H9 (cell line): ENCODE data around the gene CCDC91. TPM values are rescaled to one million over a fixed set of nuclear protein-coding genes. Genes with fewer than 3 reads are reported as not detected.

Experiments
- DNase-seq: peaks from one replicate; pipeline ENCODE4 v3.0.0-alpha.2; 2017
- H2AFZ ChIP-seq: one replicate; pipeline ENCODE4 v1.6.1; 2013; ENCODE audit warnings: mild to moderate bottlenecking, low read length, control low read depth, moderate library complexity
- H2AK5ac ChIP-seq: 2 replicates; pipeline ENCODE4 v1.6.1; 2013; ENCODE audit warnings: low read length, control low read depth, mixed read lengths; ENCODE audit not compliant: insufficient read length
- H2BK120ac ChIP-seq: one replicate; pipeline ENCODE4 v1.6.1; 2013; ENCODE audit warnings: low read depth, mild to moderate bottlenecking, low read length, control low read depth, inconsistent platforms; ENCODE audit not compliant: poor library complexity, severe bottlenecking
- H2BK12ac ChIP-seq: 2 replicates; pipeline ENCODE4 v1.6.1; 2013; ENCODE audit warnings: low read length, control low read depth, mixed read lengths, low read depth; ENCODE audit not compliant: insufficient read length
- H2BK15ac ChIP-seq: 2 replicates; pipeline ENCODE4 v1.6.1; 2013; ENCODE audit warnings: low read depth, low read length, control low read depth
- H2BK20ac ChIP-seq: one replicate; pipeline ENCODE4 v1.6.1; 2013; ENCODE audit warnings: low read depth, mild to moderate bottlenecking, low read length, control low read depth, inconsistent platforms; ENCODE audit not compliant: poor library complexity, severe bottlenecking
- H2BK5ac ChIP-seq: 2 replicates; pipeline ENCODE4 v1.6.1; 2013; ENCODE audit warnings: low read length, control low read depth, mixed read lengths; ENCODE audit not compliant: insufficient read length
- H3K14ac ChIP-seq: 2 replicates; pipeline ENCODE4 v1.6.1; 2013; ENCODE audit warnings: low read length, control low read depth; ENCODE audit not compliant: insufficient read depth
- H3K18ac ChIP-seq: 2 replicates; pipeline ENCODE4 v1.6.1; 2013; ENCODE audit warnings: low read depth, mild to moderate bottlenecking, mixed read lengths, low read length, control low read depth; ENCODE audit not compliant: insufficient read length
- H3K23ac ChIP-seq: 2 replicates; pipeline ENCODE4 v1.6.1; 2013; ENCODE audit warnings: low read length, control low read depth, mixed read lengths, low read depth; ENCODE audit not compliant: insufficient read length
- H3K23me2 ChIP-seq: 2 replicates; pipeline ENCODE4 v1.6.1; 2013; ENCODE audit warnings: low read depth, mild to moderate bottlenecking, mixed read lengths, low read length, control low read depth; ENCODE audit not compliant: insufficient read length, poor library complexity, severe bottlenecking
- H3K27ac ChIP-seq: 2 replicates; pipeline ENCODE4 v1.5.1; 2013; ENCODE audit warnings: low read length, control low read depth, mixed read lengths, low read depth; ENCODE audit not compliant: insufficient read length
- H3K27me3 ChIP-seq: 2 replicates; pipeline ENCODE4 v1.6.1; 2013; ENCODE audit warnings: low read length, control low read depth, inconsistent platforms; ENCODE audit not compliant: insufficient read depth
- H3K4ac ChIP-seq: 2 replicates; pipeline ENCODE4 v1.6.1; 2013; ENCODE audit warnings: low read depth, mild to moderate bottlenecking, control low read depth, inconsistent platforms, low read length, moderate library complexity
- H3K4me1 ChIP-seq: 2 replicates; pipeline ENCODE4 v1.6.1; 2013; ENCODE audit warnings: low read length, control low read depth, inconsistent platforms; ENCODE audit not compliant: insufficient read depth
- H3K4me2 ChIP-seq: 2 replicates; pipeline ENCODE4 v1.6.1; 2013; ENCODE audit warnings: low read length, control low read depth, mixed read lengths; ENCODE audit not compliant: insufficient read length, insufficient read depth
- H3K56ac ChIP-seq: 2 replicates; pipeline ENCODE4 v1.6.1; 2013; ENCODE audit warnings: low read depth, mild to moderate bottlenecking, mixed read lengths, low read length, control low read depth; ENCODE audit not compliant: insufficient read length
- H3K79me1 ChIP-seq: 2 replicates; pipeline ENCODE4 v1.6.1; 2013; ENCODE audit warnings: low read depth, mild to moderate bottlenecking, moderate library complexity, low read length, control low read depth, inconsistent platforms; ENCODE audit not compliant: insufficient read depth, poor library complexity, severe bottlenecking
- H3K79me2 ChIP-seq: 2 replicates; pipeline ENCODE4 v1.6.1; 2013; ENCODE audit warnings: low read length, control low read depth, inconsistent platforms; ENCODE audit not compliant: insufficient read depth
- H3K9ac ChIP-seq: 2 replicates; pipeline ENCODE4 v1.6.1; 2013; ENCODE audit warnings: low read length, control low read depth, mixed read lengths; ENCODE audit not compliant: insufficient read length; ENCODE audit errors: extremely low read depth
- H3K9me3 ChIP-seq: one replicate; pipeline ENCODE4 v1.6.1; 2013; ENCODE audit warnings: low read depth, low read length, inconsistent platforms; ENCODE audit not compliant: control insufficient read depth
- H3T11ph ChIP-seq: one replicate; pipeline ENCODE4 v1.6.1; 2013; ENCODE audit warnings: mild to moderate bottlenecking, low read length, control low read depth, inconsistent platforms
- H4K20me1 ChIP-seq: one replicate; pipeline ENCODE4 v1.6.1; 2013; ENCODE audit not compliant: control insufficient read depth, insufficient read length, insufficient read depth
- H4K5ac ChIP-seq: 2 replicates; pipeline ENCODE4 v1.6.1; 2013; ENCODE audit warnings: low read depth, mild to moderate bottlenecking, mixed read lengths, low read length, control low read depth; ENCODE audit not compliant: insufficient read length
- H4K8ac ChIP-seq: replicated peaks from 2 replicates; pipeline ENCODE4 v1.6.1; 2013; ENCODE audit warnings: low read length, control low read depth, mixed read lengths, low read depth; ENCODE audit not compliant: insufficient read length
- H4K91ac ChIP-seq: 2 replicates; pipeline ENCODE4 v1.6.1; 2013; ENCODE audit warnings: low read depth, mild to moderate bottlenecking, moderate library complexity, mixed read lengths, low read length, control low read depth; ENCODE audit not compliant: insufficient read length
- H3K27ac Mint-ChIP-seq, 3 experiments: 2 replicates in 2 of 3; 3 replicates in 1 of 3; pipeline ENCODE4 v1.8.0; 2020 to 2021; ENCODE audit warnings: mixed read lengths in 3 of 3, mild to moderate bottlenecking in 1 of 3, moderate library complexity in 1 of 3
- H3K27me3 Mint-ChIP-seq: 2 replicates; pipeline ENCODE4 v1.8.0; 2021; ENCODE audit warnings: low read depth, mild to moderate bottlenecking, moderate library complexity, mixed read lengths
- H3K36me3 Mint-ChIP-seq, 3 experiments: 2 replicates in 2 of 3; 3 replicates in 1 of 3; pipeline ENCODE4 v1.8.0; 2020 to 2021; ENCODE audit warnings: low read depth in 3 of 3, mixed read lengths in 3 of 3; ENCODE audit not compliant: insufficient read depth in 1 of 3
- H3K4me1 Mint-ChIP-seq, 2 experiments: 2 replicates each; pipeline ENCODE4 v1.8.0; 2020; ENCODE audit warnings: mixed read lengths in 2 of 2
- H3K4me3 Mint-ChIP-seq, 2 experiments: 2 replicates in 1 of 2; 3 replicates in 1 of 2; pipeline ENCODE4 v1.8.0; 2020 to 2021; ENCODE audit warnings: mild to moderate bottlenecking in 2 of 2, mixed read lengths in 2 of 2, moderate library complexity in 1 of 2
- H3K9me3 Mint-ChIP-seq, 2 experiments: 2 replicates in 1 of 2; 3 replicates in 1 of 2; pipeline ENCODE4 v1.8.0; 2020; ENCODE audit warnings: mild to moderate bottlenecking in 2 of 2, mixed read lengths in 2 of 2, moderate library complexity in 1 of 2
- CTCF ChIP-seq: fragments of 200-600 bp; sonication (generic); conservative IDR thresholded peaks from 3 replicates; pipeline ENCODE4 v1.8.0; 2021; ENCODE audit warnings: antibody characterized with exemption, mild to moderate bottlenecking
- WGBS: extraction: QIAGEN DNeasy Blood & Tissue Kit; methylation state at CpG from one replicate; pipeline ENCODE4 v1.1.7; 2013; ENCODE audit warnings: missing lambda C conversion rate, low lambda C conversion rate, mixed read lengths; ENCODE audit not compliant: insufficient read length; ENCODE audit errors: extremely low coverage; 5-methylcytosine and 5-hydroxymethylcytosine counted together
- total RNA-seq: library from RNA; stranded (reverse); gene quantifications from 2 replicates; pipeline ENCODE4 v1.2.1, GENCODE V29; 2021

The CCDC91 gene
- total RNA-seq, 1 experiment from 2014 or later, result 22.7 TPM

- no peak overlapping the region for H3K23ac ChIP-seq
- H3K79me1 ChIP-seq, result no peaks in the 10 kb centered on the region
- H4K20me1 ChIP-seq, result no peaks in the 10 kb centered on the region
- H3K4ac ChIP-seq, result no peak overlapping the region
- no peak overlapping the region for H3K9ac ChIP-seq
- no peak overlapping the region for H3K27ac Mint-ChIP-seq
- no peak overlapping the region for H3T11ph ChIP-seq
- no peak overlapping the region for H3K14ac ChIP-seq
- no peak overlapping the region for H2AK5ac ChIP-seq
- H4K8ac ChIP-seq, result no peak overlapping the region
- no peak overlapping the region for H3K4me3 Mint-ChIP-seq
- no peaks in the 10 kb centered on the region for H3K9me3 ChIP-seq
- peaks cover 0 to 2% of the 10 kb centered on the region in 2 experiments; a peak in 1 of 5 replicates for H3K9me3 Mint-ChIP-seq
- peaks cover 14 to 18% of the 10 kb centered on the region in 2 experiments for H3K4me1 Mint-ChIP-seq
- H2BK120ac ChIP-seq, result no peak overlapping the region
- no peaks in the 10 kb centered on the region for H3K27me3 ChIP-seq
- no peaks in the 10 kb centered on the region for H3K27me3 Mint-ChIP-seq
- H2BK20ac ChIP-seq, result no peak overlapping the region
- H3K36me3 Mint-ChIP-seq, result peaks cover 2 to 7% (median 3%) of the 10 kb centered on the region in 3 experiments; a peak in 5 of 7 replicates
- DNase-seq, result no peak
- H4K5ac ChIP-seq, result no peak overlapping the region
- H2AFZ ChIP-seq, result no peak overlapping the region
- no peak for TF ChIP-seq CTCF
- H3K4me1 ChIP-seq, result no peaks in the 10 kb centered on the region; the same call in 1 of the 2 replicates
- no peak overlapping the region for H3K4me2 ChIP-seq
- H4K91ac ChIP-seq, result no peak overlapping the region
- H2BK12ac ChIP-seq, result no peak overlapping the region
- no peak overlapping the region for H2BK5ac ChIP-seq
- H3K23me2 ChIP-seq, result no peaks in the 10 kb centered on the region
- H3K56ac ChIP-seq, result no peak overlapping the region
- no peak overlapping the region for H2BK15ac ChIP-seq
- H3K18ac ChIP-seq, result no peak overlapping the region
- H3K27ac ChIP-seq, result no peak overlapping the region
- WGBS, result no CpG with 5 or more reads among the region's 4 CpGs
- H3K79me2 ChIP-seq, result no peaks in the 10 kb centered on the region
Observed at GRCh38 chr12:28453686-28454085, 263.4 kb downstream of the CCDC91 start.
